ENCODE results near the gene ALX3.

Gene ALX3

DNA sequence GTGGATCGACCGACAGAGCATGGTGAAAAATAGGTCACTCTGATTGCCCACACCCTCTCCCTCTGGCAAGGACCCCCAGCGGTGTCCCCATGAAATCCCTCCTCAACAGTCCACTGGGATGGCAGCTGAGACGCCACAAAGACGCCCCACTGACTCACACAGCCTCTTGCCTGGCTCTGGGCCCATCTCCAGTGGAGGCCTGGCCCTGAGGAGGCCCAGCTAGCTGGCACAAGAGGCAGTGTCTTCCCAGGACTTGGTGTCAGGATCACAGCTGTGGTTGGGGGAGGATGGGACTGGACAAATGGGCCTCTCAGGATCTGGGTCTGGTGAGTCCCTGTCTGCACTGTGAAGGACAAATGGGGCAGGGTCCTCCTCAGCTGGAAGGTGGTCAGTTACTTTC lies 4.6 kb downstream of the ALX3 start:
- DNase-seq (ENCODE audit: low read depth in 2 of 2), result no peak

DNA sequence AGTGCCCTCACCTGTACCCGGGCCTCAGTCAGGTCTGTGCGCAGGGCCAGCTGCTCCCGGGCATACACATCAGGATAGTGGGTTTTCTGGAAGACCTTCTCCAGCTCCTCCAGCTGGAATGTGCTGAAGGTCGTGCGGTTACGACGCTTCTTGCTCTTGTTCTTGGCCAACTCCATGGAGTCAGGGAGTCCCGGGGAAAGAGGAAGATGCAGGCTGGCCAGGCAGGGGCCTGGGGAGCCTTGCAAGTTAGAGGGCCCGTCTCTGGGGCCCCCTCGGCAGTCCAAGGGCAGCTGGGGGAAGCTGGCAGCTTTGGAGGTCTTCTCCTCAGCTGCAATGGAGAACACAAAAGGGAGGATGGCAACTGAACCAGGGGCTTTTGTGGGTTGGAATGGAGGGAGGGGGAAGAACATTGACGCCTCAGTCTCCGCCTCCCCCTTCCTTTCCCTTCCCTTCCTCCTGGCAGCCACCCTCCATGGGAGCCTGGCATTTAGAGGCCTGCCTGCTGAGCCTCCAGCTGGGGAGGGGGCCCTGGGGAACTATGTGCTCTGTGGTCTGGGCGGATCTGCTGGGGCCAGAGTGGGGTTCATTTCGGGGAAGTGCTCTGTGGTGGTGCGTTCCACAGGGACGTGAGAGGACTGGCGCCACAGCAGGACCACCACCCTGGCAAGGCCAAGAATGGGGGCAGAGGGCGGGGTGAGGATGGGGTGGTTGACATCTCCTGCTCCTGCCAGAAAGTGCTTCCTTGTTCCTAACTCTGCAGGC lies 5.7 kb downstream of the ALX3 start:
- DNase-seq (ENCODE audit: low read depth in 2 of 2), result no peak

GRCh38 chr1:110063781-110064180 lies 6.7 kb downstream of the ALX3 start:
- no peak for DNase-seq (ENCODE audit: low read depth in 2 of 2)

GRCh38 chr1:110062612-110063011 lies 7.9 kb downstream of the ALX3 start:
- DNase-seq (ENCODE audit: low read depth in 2 of 2), result no peak

DNA sequence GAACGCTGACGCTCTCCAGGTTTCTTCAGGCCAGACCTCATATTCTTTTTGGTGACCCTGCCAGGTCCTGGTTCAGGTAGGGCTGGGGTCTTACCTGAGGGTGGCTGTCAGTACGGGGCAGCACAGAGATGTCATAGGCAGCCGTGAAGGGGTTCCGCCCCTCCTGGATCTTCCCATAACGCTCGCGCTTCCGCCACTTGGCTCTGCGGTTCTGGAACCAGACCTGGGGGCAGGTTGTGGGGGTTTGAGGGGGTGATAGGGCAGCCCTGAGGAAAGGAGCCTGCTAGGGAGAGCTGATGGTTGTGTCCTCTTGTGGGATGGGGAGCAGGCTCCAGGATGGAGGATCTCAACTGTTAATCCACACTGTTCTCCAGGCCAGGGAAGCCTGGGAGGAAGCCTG lies 9.1 kb downstream of the ALX3 start:
- DNase-seq (ENCODE audit: low read depth in 2 of 2), result no peak

DNA sequence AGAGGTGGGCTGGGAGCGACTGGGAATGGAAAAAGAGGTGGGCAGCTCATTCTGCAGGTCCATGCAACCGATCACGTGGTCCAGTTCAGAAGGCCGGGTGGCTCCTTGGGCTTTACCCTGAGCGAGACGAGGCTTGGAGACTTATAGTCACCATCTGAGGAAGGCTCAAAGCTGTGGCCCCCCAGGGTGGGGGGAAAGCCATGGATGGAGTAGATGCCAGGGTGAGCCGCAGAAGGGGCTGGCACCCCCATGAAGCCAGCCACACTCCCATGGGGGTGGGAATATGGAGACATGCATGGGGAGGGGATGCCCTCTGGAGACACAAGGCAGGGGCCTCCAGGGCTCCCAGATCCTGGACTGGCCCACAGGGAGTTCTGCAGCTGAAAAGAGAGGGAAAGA lies 9.8 kb downstream of the ALX3 start:
- DNase-seq (ENCODE audit: low read depth in 2 of 2), result no peak

DNA sequence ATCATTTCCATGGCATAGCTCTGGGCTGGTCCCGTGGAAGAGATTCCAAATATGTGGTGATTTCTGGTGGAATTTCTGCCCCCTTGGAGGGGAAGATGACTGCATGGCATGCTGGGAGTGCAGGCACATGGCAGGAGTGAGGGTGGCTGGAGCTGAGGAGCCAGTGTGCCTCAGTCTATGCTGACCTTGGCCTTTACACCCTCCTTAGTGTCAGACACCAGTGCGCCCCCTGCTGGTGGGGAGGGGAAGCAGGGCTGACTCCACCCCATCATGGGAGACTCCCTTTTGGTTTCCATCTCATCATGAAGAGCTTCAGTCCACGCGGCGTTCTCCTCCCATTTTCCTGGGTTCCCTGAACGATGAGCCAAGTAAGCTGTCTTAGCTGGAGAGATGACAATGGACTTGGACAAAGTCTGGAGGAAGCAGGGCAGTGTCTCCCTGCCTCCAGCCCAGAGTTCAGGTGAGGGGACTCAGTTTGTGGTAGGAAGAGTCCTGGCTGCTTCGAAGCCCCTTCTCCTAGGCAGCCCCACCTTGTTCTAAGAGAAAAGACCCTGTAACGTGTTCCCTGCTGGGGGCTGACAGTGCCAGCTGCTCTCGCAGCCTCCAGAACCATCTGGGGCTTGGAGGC lies 10.3 kb downstream of the ALX3 start:
- DNase-seq (ENCODE audit: low read depth in 2 of 2), result peak; percentile 21 to 39

DNA sequence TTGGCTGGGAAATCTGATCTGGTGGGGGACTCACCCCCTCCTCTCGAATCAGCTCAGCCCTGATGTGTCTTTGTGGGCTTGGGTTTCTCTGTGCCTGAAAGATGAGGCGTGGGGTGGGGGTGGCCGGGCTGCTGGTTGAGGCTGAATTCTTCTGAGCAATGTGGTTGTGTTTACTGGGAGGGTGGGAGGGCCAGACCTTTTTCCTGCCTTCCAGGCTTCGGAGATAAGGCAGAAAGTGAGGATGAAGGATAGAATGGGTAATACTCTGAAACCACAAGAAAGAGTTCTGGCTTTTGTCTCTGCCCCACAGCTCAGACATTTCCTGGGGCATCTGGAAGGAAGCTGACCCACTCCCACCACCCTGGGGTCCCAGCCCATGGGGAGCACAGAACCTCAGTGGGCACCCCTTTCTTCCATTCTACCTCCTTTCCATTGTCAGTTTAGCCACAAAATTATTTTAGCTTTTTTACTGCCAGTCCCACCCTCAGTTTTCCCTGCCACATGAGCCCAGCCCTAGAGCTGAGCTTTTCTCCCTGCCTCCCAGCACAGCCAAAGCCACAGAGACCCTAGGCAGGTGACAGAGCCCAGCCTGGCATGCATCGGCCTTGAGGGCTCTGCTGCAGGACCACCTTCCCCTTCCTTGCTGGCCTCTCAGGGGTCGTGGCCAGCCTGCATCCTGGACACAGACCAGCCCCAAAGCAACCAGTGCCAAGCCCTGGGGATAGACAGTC lies 11.2 kb downstream of the ALX3 start:
- no peak for DNase-seq (ENCODE audit: low read depth in 2 of 2)

- no peak for DNase-seq (ENCODE audit: low read depth in 2 of 2)
These were observed 11.9 kb downstream of the ALX3 start for GRCh38 chr1:110058591-110058990.

DNA sequence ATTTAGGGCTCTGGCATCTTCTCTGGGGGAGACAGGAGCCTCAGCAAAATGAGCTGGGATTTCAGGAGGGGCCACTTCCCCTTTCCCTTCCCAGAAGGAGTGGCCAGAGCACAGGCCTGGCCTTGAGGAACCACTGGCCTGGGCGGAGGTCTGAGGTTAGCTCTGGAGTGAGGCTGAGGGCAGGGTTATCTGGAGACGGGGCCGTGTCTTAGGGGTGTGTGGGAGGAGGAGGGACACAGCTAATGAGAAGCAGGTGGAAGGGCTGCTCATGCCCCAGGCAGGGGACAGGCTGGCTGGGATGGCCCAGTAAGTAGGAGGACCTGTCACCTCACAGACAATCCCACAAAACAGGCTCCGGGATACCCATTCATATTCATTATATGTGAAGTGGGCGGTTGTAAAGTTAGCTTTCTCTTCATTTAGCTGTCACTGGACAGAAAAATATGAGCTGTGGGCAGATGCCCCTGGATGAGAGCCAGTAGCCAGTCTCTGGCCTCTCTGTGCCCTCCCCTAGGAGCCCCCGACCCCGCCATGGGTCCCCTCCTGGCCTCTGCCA lies 12.4 kb downstream of the ALX3 start:
- no peak for DNase-seq (ENCODE audit: low read depth in 2 of 2)

DNA sequence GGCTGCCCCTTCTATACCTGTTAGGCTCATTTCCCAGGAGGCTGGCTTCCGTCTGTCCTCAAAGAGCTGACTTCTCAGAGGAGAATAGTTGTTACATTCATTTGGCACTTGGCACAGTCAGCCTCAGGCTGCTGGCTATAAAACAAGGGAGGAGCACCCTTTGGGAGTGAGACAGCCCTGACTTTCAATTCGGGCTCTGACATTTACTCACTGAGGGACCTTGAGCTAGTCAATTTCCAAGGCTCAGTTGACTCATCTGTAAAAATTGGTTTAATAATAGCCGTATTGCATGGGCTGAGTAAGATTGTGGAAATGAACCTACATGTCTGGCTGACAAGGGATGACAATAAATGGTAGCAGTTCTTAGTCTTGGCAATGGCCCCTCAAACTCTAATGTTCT lies 13.7 kb downstream of the ALX3 start:
- DNase-seq (ENCODE audit: low read depth in 2 of 2), result no peak

DNA sequence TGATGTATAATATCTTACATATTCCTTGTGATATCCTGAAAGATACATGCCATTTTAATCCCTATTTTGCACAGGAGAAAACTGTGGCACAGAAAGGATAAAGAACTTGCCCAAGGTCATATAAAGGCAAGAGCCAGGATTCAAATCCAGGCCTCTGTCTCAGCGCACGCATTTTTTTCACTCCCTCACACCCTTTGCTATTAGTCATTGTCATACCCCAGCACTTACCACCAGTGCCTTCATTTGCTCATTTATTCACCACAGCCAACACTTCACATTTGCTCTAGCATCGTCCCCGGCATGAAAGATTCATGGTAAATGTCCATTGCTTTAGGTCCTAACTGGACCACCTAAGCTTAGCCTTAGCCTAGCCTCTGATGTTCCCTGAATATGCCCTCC lies 14.2 kb downstream of the ALX3 start:
- no peak for DNase-seq (ENCODE audit: low read depth in 2 of 2)

GRCh38 chr1:110055493-110056284 lies 14.8 kb downstream of the ALX3 start:
- no peak for DNase-seq (ENCODE audit: low read depth in 2 of 2)

DNA sequence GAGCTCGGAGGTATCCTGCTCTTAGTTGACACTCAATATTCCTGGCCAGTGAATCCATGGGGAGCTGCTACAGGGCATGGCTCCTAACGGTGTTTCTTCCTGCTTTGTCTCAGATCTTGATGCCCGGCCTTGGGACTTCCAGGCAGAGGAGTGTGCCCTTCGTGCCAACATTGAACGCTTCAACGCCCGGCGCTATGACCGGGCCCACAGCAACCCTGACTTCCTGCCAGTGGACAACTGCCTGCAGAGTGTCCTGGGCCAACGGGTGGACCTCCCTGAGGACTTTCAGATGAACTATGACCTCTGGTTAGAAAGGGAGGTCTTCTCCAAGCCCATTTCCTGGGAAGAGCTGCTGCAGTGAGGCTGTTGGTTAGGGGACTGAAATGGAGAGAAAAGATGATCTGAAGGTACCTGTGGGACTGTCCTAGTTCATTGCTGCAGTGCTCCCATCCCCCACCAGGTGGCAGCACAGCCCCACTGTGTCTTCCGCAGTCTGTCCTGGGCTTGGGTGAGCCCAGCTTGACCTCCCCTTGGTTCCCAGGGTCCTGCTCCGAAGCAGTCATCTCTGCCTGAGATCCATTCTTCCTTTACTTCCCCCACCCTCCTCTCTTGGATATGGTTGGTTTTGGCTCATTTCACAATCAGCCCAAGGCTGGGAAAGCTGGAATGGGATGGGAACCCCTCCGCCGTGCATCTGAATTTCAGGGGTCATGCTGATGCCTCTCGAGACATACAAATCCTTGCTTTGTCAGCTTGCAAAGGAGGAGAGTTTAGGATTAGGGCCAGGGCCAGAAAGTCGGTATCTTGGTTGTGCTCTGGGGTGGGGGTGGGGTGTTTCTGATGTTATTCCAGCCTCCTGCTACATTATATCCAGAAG lies 16.7 kb downstream of the ALX3 start:
- peak; percentile 12 to 35 for DNase-seq (ENCODE audit: low read depth in 2 of 2)

- no peak for DNase-seq (ENCODE audit: low read depth in 2 of 2)
These were observed 19.2 kb downstream of the ALX3 start for GRCh38 chr1:110051262-110051648.

GRCh38 chr1:110050602-110051261 lies 19.7 kb downstream of the ALX3 start:
- no peak for DNase-seq (ENCODE audit: low read depth in 2 of 2)

DNA sequence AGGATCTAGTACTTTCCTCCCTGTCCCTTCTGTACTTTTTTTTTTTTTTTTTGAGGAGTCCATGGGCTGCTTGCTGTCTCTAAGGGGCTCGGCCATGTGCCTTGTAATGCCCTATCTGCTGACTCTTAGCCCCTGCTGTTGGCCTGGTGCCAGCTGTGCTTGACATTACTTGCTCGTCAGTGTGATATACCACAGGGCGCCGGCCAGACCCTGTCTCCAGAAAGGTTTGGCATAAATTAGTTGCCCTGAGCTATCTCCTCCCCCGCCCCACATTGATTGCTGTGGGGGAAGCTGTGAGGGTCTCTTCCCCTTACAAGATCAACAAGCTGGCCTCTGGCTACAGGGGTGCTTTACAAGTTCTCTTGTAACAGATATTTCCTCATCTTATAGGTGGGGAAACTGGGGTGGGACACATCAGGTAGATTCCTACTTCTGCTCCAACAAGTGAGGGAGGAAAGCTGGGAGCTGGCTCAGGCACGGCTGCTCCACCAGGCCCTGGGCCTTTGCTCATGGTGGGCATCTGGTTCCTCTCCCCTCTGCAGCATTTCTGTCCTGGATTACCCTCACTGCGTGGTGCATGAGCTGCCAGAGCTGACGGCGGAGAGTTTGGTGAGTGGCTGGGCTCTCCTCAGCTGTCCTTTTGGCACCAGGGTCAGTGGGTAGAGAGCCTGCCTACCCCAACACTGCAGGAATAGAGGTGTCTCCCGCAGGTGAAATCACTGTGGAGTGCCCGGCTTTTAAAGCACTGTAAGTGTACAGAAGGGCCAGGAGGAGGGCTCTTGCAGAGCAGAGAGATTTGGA lies 20.5 kb downstream of the ALX3 start:
- no peak for DNase-seq (ENCODE audit: low read depth in 2 of 2)

- no peak for DNase-seq (ENCODE audit: low read depth in 2 of 2)
These were observed 21.4 kb downstream of the ALX3 start for GRCh38 chr1:110048923-110049601.

DNA sequence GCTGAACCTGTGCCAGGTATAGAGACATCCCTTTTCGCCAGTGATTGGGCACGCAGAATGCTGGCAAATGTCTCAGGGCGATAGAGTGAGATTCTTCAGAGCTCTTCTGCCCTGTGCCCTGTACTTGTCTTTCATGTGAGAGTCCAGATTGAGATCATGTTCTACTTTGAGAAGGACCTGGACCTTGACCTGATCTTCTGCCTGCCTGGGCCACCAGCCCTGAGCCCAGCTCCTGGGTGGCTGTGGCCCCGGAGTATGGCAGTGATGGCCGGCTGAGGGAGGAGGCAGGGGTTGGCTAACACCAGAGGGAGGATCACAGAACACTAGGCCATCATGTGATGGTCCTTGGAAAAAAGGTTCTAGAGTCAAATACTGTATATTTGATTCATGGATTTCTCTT lies 22.2 kb downstream of the ALX3 start:
- DNase-seq (ENCODE audit: low read depth in 2 of 2), result no peak
